Activated CD8-positive, alpha-beta memory T cell treated with anti-CD3 and anti-CD28 coated beads, Interleukin-2, amount 50 U/mL, for 1 hour (primary cell): Measurements from ENCODE around the gene CCDC146.
"Not testable (repeated sequence)": the region's sequence is repeated elsewhere in the genome, so short reads cannot be mapped to it uniquely, and the experiment has no call there.

Experiments used
- DNase-seq: peaks from one replicate; pipeline ENCODE4 v3.0.0-alpha.2; 2020; ENCODE audit errors: extremely low read depth

The CCDC146 gene

GRCh38 chr7:77154917-77155464 is 32.6 kb downstream of the CCDC146 start:
- not testable (repeated sequence) for DNase-seq

DNA sequence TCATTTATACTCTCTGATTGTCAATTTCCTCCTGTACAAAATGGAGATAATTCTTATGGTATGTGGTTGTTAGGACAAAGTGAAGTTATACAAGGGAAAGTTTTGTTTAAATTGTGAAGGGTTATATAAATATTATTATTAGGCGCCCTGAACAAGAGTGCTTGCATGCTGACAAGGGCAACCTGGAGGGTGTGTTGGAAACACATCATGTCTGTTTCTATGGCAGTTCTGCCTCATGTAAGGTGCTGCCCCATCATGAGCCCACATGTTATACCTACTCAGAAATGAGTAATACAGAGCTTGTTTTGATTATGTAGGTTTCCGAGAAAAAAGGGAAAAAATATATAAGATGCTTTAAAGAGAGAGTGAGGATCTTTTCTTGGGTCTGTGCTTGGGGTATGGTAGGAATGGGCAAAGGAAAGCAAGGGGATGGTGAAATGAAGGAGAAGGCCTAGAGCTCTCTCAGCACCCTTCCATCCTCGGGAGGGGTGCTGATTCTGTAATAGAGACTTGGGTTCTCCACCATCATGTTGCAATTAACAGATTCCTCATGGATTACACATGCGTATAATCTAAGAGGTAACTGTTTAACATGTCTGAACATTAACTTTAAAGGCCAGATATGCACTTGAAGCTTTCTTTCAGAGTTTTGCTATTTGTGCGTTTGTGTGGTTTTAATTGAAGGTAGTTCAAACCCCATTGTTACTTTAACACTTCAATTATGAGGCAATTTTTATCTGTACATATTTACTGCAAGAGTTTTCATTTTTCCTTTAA is 33.4 kb downstream of the CCDC146 start:
- DNase-seq: not testable (repeated sequence)

DNA sequence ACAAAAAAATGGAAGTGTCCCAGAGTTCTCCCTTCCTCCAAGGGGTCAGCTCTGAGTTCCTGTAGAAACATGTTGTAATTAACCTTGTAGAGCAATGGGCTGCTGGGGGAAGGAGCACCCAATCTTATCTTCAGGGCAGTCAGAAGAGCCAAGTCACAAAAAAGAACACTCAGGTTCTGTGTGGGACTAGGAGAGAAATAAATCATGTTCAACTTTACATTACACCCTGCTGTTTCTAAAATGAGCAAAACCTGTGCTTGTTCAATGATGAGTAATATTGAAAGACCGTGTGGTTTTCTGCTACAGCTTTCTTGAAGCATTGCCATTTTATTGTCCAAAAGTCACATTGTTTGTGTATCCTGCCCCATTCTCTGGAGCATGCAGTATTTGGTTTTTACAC is 34.6 kb downstream of the CCDC146 start:
- not testable (repeated sequence) for DNase-seq

GRCh38 chr7:77157446-77157845 is 35.0 kb downstream of the CCDC146 start:
- DNase-seq: no peak

GRCh38 chr7:77171073-77171472 is 48.7 kb downstream of the CCDC146 start:
- DNase-seq: not testable (repeated sequence)

DNA sequence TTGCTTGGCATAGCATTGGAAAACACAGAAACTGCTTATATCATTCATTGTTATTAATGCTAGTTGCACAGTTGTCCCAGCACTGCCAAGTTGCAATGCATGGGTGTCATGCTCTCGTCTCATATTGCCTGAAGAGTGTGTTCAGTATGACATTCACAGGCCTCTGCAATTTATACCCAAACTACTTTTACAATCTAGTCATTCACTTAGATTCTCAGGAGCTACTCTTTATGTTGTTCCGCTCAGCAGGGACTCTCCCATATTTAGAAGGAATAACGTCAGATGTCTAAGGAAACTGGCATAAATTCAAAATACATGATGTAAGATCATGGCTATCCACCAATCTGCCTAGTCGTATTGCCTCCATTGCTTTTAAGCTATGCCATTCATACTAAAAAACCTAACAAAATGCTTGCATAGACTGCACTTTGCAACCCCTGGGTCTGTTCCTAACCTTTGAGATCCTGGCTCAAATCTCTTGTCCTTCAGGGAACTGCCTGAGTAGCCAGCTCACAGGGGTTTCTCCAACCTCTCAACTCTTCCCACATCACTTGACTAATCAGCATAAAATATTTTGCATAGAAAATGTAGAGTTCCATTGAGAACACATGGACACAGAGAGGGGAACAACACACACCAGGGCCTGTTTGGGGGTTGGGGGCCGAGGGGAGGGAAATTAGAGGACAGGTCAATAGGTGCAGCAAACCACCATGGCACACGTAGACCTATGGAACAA is 50.2 kb downstream of the CCDC146 start:
- not testable (repeated sequence) for DNase-seq

DNA sequence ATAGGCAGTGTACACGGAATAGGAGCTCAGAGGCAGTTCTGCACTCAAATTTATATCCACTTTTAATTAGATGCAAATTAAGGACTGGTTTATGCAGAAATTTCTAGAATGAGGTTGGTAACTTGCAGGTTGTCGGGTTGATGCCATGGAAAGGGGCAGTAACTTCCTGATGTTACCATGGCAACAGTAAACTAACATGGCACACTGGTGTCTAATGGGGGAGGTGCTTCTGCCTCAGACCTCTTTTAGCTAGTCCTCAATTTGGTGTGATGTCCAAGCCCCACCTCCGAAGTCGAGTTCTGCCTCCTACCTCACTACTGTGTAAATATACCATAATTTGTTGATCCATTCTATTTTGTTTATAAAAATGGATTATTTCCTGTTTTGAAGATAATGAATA is 52.0 kb downstream of the CCDC146 start:
- not testable (repeated sequence) for DNase-seq

- DNase-seq: not testable (repeated sequence)
Observed at GRCh38 chr7:77175274-77175800, 52.9 kb downstream of the CCDC146 start.

DNA sequence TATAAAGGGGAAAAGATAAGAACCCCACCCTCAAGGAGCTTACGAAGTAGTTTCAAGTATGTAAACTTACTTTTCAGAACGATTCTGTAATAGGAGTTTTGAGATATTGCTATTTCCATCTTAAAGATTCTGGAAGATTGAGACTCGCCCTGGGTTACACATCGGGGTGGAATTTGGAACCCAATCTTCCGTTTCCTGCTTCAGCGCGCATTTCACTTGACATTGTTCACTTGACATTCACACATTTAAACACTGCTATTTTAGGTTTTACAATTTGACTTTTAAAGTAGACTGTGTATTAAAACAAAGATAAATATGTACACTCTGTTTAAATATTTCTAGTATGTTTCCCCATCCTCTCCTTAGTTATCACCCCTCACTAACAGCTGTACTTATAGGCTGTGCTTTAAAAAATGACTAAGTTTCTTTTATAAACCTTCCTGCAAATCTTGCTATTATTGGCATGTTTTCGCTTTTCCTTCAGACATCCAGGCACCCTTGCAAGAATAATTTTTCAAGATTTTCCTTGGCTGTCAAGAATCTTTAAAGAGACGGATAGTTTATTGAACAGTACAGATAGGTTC is 55.0 kb downstream of the CCDC146 start:
- DNase-seq: not testable (repeated sequence)

- not testable (repeated sequence) for DNase-seq
Observed at GRCh38 chr7:77178024-77178423, 55.6 kb downstream of the CCDC146 start.

DNA sequence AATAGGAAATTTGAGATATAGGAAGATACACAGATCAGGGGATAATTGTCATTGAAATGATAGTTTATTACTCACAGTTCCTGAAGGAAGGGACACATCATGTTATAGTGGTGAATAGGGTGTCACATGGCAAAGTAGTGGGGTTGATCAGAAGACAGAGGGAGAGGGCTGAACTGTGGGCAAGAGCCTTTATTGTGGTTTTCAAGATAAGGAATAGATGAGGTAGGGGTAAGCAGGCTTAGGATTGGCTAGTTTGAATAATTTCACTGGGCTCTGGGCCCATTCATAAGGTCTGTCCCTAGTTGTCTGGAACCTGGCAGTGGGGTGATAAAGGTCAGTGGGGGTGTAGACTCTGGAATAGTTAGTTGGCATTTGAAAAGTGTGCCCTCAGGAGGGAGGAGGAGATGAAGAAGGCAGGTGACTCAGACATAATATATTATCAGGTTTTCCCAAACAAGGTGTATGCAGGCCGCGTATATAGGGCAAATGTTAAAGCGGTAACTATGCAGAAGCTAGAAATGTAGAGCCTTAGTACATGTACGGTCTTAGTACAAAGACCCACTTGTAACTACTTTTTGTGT is 58.7 kb downstream of the CCDC146 start:
- DNase-seq: no peak

GRCh38 chr7:77181734-77182133 is 59.3 kb downstream of the CCDC146 start:
- no peak for DNase-seq

GRCh38 chr7:77182261-77182660 is 59.8 kb downstream of the CCDC146 start:
- DNase-seq: no peak

DNA sequence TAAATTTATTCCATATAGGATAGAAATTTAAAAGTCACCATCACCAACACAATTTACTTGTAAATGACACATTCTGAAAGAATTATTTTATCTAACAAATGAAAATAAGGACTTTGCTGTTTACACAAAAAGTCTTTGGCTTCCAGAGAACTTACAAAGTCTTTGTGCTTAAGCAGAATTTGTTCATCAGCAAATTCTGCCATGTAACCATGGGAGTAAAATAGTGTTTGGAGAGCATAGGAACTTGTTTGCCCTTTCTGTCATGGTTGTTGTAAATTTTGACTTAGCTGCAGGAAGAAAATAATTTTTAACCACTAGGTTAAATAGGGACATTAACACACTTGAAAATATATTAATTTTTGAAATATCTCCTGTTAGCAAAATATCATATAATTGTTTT is 62.0 kb downstream of the CCDC146 start:
- DNase-seq: no peak

DNA sequence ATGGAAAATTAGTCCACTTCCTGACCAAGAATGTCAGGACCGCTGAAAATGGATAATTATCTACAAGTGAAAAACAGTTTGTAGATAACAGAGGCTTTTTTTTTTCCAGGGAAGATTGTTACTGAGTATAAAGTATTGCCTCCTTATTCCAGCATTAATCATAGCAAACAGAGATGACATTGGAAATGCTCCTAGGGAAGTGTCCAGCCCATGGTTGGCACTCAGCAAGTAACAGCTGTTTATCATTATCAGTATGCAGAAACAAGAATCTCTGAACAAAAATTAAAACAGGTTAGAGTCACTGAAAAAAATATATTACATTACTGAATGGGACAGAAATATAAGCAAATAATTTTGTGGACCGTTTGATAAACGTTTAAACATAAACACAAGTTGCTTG is 62.6 kb downstream of the CCDC146 start:
- DNase-seq: no peak

GRCh38 chr7:77185866-77186265 is 63.5 kb downstream of the CCDC146 start:
- DNase-seq: no peak

DNA sequence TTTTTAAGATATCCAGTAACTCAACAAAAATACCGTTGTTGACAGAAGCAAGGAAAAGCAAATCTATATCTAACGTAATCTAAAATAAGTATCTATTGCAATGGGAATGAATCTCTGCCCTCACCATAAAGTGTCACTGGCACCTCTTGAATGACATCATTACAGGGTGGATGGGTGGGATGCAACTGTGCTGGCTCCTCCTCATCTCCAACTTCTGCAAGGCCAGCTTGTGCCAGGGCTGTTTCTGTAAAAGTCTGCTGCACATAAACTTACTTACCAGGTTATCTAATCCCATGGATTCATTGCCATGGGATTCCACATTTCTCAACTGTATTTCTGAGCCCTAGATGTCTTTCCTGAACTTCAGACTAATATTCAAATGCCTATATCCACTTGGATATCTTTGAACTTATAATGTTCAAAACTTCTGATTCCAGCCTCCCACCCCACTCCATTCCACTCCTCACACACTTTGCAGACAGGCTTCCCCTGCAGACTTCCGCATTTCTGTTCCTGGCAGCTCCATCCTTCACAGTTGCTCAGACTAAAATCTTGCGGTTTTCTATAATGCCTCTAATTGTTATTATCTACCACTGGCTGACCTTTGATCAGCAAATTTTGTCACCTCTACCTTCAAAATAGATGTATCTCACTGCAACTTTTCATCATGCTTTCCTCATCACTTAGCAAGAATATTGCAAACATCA is 66.5 kb downstream of the CCDC146 start:
- DNase-seq: no peak

DNA sequence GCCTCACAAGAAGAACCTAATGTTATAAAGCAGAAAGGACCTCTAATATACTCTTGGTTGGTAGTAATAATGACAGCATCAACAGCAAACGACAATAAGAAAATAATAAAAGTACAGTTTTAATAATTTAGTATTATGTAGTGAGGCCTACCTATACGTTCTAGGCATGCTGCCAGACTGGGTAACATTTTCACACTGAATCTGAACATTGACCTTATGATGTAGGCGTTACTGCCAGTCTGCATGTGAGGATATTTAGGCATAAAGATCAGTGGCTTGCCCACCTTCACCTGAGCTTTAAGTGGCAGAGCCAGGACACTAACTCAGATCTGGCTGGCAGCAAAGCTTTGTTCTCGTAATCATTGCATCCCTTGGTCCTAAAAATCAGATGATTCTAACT is 74.7 kb downstream of the CCDC146 start:
- no peak for DNase-seq

GRCh38 chr7:77199013-77199966 is 76.9 kb downstream of the CCDC146 start, which contains the start of gene FGL2:
Gene FGL2, minus strand, starts transcription at chr7:77199819. Its CDS starts 26 bp downstream, at chr7:77199793.
- DNase-seq: no peak

- no peak for DNase-seq
Observed at GRCh38 chr7:77200542-77200941, 78.1 kb downstream of the CCDC146 start.
